NB4 (cell line): ENCODE data around the gene UBE2J2.

Experiments used
- DNase-seq: peaks from one replicate; pipeline ENCODE4 v3.0.0; 2010; ENCODE audit warnings: low read depth
- H3K4me3 ChIP-seq: one replicate; pipeline ENCODE4 v1.5.1; 2011; ENCODE audit warnings: mild to moderate bottlenecking, low read depth, low read length, moderate library complexity
- CTCF ChIP-seq: IDR thresholded peaks from one replicate; pipeline ENCODE4 v1.5.1; 2012; ENCODE audit warnings: low read depth, low read length
- MAX ChIP-seq: IDR thresholded peaks from 2 replicates; pipeline ENCODE4 v1.6.1; 2011; ENCODE audit warnings: low read depth, low read length
- MYC ChIP-seq: IDR thresholded peaks from 2 replicates; pipeline ENCODE4 v1.6.1; 2011; ENCODE audit warnings: low read depth, low read length
- POLR2A ChIP-seq: IDR thresholded peaks from 2 replicates; pipeline ENCODE4 v1.6.1; 2011; ENCODE audit warnings: mild to moderate bottlenecking; ENCODE audit not compliant: insufficient read length; ENCODE audit errors: extremely low read depth

Gene UBE2J2

GRCh38 chr1:1219341-1219740 is 54.3 kb downstream of the UBE2J2 start:
- H3K4me3 ChIP-seq = no peak overlapping the region
- no peak for DNase-seq
- TF ChIP-seq MAX (no peak), MYC (no peak), CTCF (no peak), POLR2A (no peak)

- no peak for TF ChIP-seq POLR2A
- no peak overlapping the region for H3K4me3 ChIP-seq
- DNase-seq = no peak
These were observed 55.0 kb downstream of the UBE2J2 start for GRCh38 chr1:1218524-1219200.

- TF ChIP-seq POLR2A (no peak), MYC (no peak), CTCF (no peak), MAX (no peak)
- DNase-seq = no peak
- H3K4me3 ChIP-seq = no peak overlapping the region
These were observed 55.8 kb downstream of the UBE2J2 start for GRCh38 chr1:1217621-1218523.

- DNase-seq = no peak
- no peak for TF ChIP-seq MAX
- no peak overlapping the region for H3K4me3 ChIP-seq
These were observed 56.7 kb downstream of the UBE2J2 start for GRCh38 chr1:1216770-1217620.

- no peak for DNase-seq
- no peak for TF ChIP-seq CTCF
- TF ChIP-seq MAX = no peak
- TF ChIP-seq POLR2A = no peak
- no peak for TF ChIP-seq MYC
- H3K4me3 ChIP-seq = no peak overlapping the region
These were observed 57.6 kb downstream of the UBE2J2 start for GRCh38 chr1:1215881-1216605.

- DNase-seq = no peak
These were observed 58.5 kb downstream of the UBE2J2 start for GRCh38 chr1:1215080-1215676.

More at GRCh38 chr1:1215080-1215676, 58.5 kb downstream of the UBE2J2 start:
- no peak for TF ChIP-seq MAX
- TF ChIP-seq CTCF = no peak
- no peak for TF ChIP-seq POLR2A
- TF ChIP-seq MYC = no peak
- no peak overlapping the region for H3K4me3 ChIP-seq
